Caco-2 (cell line): ENCODE data around the gene CX3CR1. TPM values are rescaled to one million over a fixed set of nuclear protein-coding genes. Genes with fewer than 3 reads are reported as not detected.

Experiments used
- BruUV-seq: library from RNA; stranded (reverse); fragments of 400-500 nt; replicated peaks from 2 replicates; lab custom pipeline; 2021; lab: Mats Ljungman, UMichigan
- CTCF ChIA-PET: fragments of 300-600 bp; sonication (Branson Sonifier 250); formaldehyde crosslinking; loops from one replicate; lab custom pipeline; 2022; ENCODE audit warnings: antibody characterized with exemption; lab: Charles Lee
- POLR2A ChIA-PET: fragments of 300-600 bp; sonication (Branson Sonifier 250); formaldehyde crosslinking; loops from one replicate; lab custom pipeline; 2022; ENCODE audit warnings: antibody characterized with exemption; lab: Charles Lee
- DNase-seq, 2 experiments: peaks; one replicate each; pipeline versions ENCODE4 v3.0.0 to v3.0.0-alpha.2; 2020 to 2022
- H3K27me3 ChIP-seq: replicated peaks from 2 replicates; pipeline ENCODE4 v1.6.0; 2011; ENCODE audit warnings: low read length; ENCODE audit not compliant: control insufficient read depth, insufficient read depth
- H3K36me3 ChIP-seq: 2 replicates; pipeline ENCODE4 v1.5.1; 2011; ENCODE audit warnings: low read length; ENCODE audit not compliant: control insufficient read depth, insufficient read depth
- H3K4me1 ChIP-seq: fragments of 250-450 bp; sonication (Bioruptor Pico); 2 replicates; pipeline ENCODE4 v1.5.1; 2020; ENCODE audit warnings: mild to moderate bottlenecking
- H3K4me3 ChIP-seq: 2 replicates; pipeline ENCODE4 v1.5.1; 2011; ENCODE audit warnings: low read depth, mild to moderate bottlenecking, control low read depth, low read length
- H3K9me3 ChIP-seq: fragments of 250-450 bp; sonication (Bioruptor Pico); 2 replicates; pipeline ENCODE4 v1.5.1; 2020; ENCODE audit warnings: mild to moderate bottlenecking, moderate library complexity
- H3K27ac Mint-ChIP-seq: one replicate; pipeline ENCODE4 v1.8.0; 2022; ENCODE audit warnings: mixed read lengths; ENCODE audit not compliant: unreplicated experiment
- H3K27me3 Mint-ChIP-seq: one replicate; pipeline ENCODE4 v1.8.0; 2022; ENCODE audit warnings: mixed read lengths; ENCODE audit not compliant: insufficient read depth, unreplicated experiment
- H3K36me3 Mint-ChIP-seq: one replicate; pipeline ENCODE4 v1.8.0; 2022; ENCODE audit warnings: mild to moderate bottlenecking, mixed read lengths; ENCODE audit not compliant: insufficient read depth, unreplicated experiment
- H3K4me1 Mint-ChIP-seq: one replicate; pipeline ENCODE4 v1.8.0; 2022; ENCODE audit warnings: low read depth, mixed read lengths; ENCODE audit not compliant: unreplicated experiment
- H3K4me3 Mint-ChIP-seq: one replicate; pipeline ENCODE4 v1.8.0; 2022; ENCODE audit warnings: mild to moderate bottlenecking, moderate library complexity, mixed read lengths; ENCODE audit not compliant: unreplicated experiment
- H3K9me3 Mint-ChIP-seq: one replicate; pipeline ENCODE4 v1.8.0; 2022; ENCODE audit warnings: mixed read lengths; ENCODE audit not compliant: unreplicated experiment
- intact Hi-C: fragments of 100-400 bp; cut with micrococcal nuclease; formaldehyde crosslinking; loops from one replicate; pipeline ENCODE4 v1.10.0; 2022; ENCODE audit not compliant: unreplicated experiment
- total RNA-seq: library from RNA; stranded (reverse); gene quantifications from 2 replicates; pipeline ENCODE4 v1.2.3, GENCODE V29; 2022
- TF ChIP-seq, protein P1 (sequence below), 2 experiments: fragments of 200-600 bp in 1 of 2; IDR thresholded peaks; 1 replicate in 1 of 2; 2 replicates in 1 of 2; pipeline versions ENCODE4 v1.5.1 to v1.8.0; 2011 to 2022; ENCODE audit warnings: antibody characterized with exemption in 1 of 2, control low read depth in 1 of 2, inconsistent platforms in 1 of 2, low read depth in 1 of 2, low read length in 1 of 2, mild to moderate bottlenecking in 1 of 2, moderate library complexity in 1 of 2; ENCODE audit not compliant: insufficient read depth in 1 of 2, severe bottlenecking in 1 of 2, unreplicated experiment in 1 of 2

CX3CR1 gene
- total RNA-seq, 1 experiment from 2014 or later, result 0.61 TPM

DNA sequence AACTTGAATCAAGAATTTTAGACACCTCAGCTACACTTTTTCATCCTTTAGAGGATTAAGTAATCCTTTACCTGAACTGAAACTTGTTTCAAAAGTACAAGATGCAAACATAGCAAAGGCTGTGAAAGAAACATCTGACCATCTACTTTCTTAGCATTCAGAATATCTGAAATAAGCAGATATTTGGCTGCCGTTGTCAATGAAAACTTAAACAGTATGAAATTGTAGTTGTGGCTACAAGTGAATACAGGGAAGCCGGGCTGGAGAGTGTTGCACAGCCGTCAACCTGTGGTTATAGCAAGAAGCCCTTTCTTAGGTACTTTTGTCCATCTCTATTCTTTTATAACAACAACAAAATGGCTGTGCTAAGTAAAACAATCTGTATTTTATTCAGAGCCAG, 6.9 kb upstream of the CX3CR1 start:
- no peaks in the 10 kb centered on the region for H3K27me3 ChIP-seq
- BruUV-seq, result no TSS peak
- intact Hi-C loops, result no loop called here
- Mint-ChIP-seq H3K9me3 (no peaks in the 10 kb centered on the region), H3K4me3 (no peak overlapping the region), H3K36me3 (no peaks in the 10 kb centered on the region), H3K27ac (no peak overlapping the region), H3K4me1 (peaks cover 23% of the 10 kb centered on the region), H3K27me3 (peaks cover 2% of the 10 kb centered on the region)
- CTCF ChIA-PET, result interaction anchor here (0.7 to 3.2 kb wide), 2 partner anchors 65 to 96 kb away, joined by 6 to 132 read pairs; partner anchors contain the start of gene XIRP1
- DNase-seq, result no peak
- no peaks in the 10 kb centered on the region for H3K9me3 ChIP-seq
- POLR2A ChIA-PET, result no interaction called here
- TF ChIP-seq, protein P1, sequence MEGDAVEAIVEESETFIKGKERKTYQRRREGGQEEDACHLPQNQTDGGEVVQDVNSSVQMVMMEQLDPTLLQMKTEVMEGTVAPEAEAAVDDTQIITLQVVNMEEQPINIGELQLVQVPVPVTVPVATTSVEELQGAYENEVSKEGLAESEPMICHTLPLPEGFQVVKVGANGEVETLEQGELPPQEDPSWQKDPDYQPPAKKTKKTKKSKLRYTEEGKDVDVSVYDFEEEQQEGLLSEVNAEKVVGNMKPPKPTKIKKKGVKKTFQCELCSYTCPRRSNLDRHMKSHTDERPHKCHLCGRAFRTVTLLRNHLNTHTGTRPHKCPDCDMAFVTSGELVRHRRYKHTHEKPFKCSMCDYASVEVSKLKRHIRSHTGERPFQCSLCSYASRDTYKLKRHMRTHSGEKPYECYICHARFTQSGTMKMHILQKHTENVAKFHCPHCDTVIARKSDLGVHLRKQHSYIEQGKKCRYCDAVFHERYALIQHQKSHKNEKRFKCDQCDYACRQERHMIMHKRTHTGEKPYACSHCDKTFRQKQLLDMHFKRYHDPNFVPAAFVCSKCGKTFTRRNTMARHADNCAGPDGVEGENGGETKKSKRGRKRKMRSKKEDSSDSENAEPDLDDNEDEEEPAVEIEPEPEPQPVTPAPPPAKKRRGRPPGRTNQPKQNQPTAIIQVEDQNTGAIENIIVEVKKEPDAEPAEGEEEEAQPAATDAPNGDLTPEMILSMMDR (IDR thresholded peaks at IDR 0.05; ENCODE audit: insufficient read depth in 1 of 2, low read depth in 1 of 2, low read length in 1 of 2, severe bottlenecking in 1 of 2, unreplicated experiment in 1 of 2), result no peak
- peaks cover 17% of the 10 kb centered on the region for H3K4me1 ChIP-seq
- no peaks in the 10 kb centered on the region for H3K36me3 ChIP-seq
- H3K4me3 ChIP-seq, result no peak overlapping the region

DNA sequence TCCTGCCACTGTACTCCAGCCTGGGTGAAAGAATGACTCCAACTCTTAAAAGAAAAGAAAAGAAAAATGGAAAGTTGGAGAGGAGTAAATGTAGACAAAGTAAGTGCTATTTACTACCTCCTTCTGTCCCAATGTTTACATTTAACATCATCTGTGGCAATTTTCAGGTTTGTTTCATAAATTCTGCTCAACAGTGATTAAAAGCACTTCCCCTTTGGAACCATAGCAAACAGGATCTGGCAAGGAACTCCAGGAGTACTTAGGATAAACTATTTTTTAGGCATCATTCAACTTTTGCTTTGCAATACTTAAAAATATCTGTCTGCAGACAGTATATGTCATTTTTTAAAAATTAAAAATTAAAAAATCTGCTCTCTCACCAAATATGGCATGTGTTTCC, 5.5 kb upstream of the CX3CR1 start:
- H3K9me3 ChIP-seq, result no peaks in the 10 kb centered on the region
- TF ChIP-seq, protein P1 (IDR thresholded peaks at IDR 0.05; ENCODE audit: insufficient read depth in 1 of 2, low read depth in 1 of 2, low read length in 1 of 2, severe bottlenecking in 1 of 2, unreplicated experiment in 1 of 2), result no peak
- H3K4me1 ChIP-seq, result peaks cover 4% of the 10 kb centered on the region
- peaks cover 14% of the 10 kb centered on the region for H3K4me1 Mint-ChIP-seq
- CTCF ChIA-PET, result no interaction called here
- DNase-seq, result no peak
- no peaks in the 10 kb centered on the region for H3K36me3 Mint-ChIP-seq
- no peaks in the 10 kb centered on the region for H3K27me3 ChIP-seq
- intact Hi-C loops, result no loop called here
- no peak overlapping the region for H3K4me3 Mint-ChIP-seq
- no peaks in the 10 kb centered on the region for H3K9me3 Mint-ChIP-seq
- BruUV-seq, result no TSS peak
- H3K27ac Mint-ChIP-seq, result no peak overlapping the region
- H3K36me3 ChIP-seq, result no peaks in the 10 kb centered on the region
- no peak overlapping the region for H3K4me3 ChIP-seq
- peaks cover 2% of the 10 kb centered on the region for H3K27me3 Mint-ChIP-seq
- POLR2A ChIA-PET, result interaction anchor here (0.6 kb wide), 1 partner anchor 114 kb away, joined by 3 read pairs; no protein-coding TSS in a partner anchor

DNA sequence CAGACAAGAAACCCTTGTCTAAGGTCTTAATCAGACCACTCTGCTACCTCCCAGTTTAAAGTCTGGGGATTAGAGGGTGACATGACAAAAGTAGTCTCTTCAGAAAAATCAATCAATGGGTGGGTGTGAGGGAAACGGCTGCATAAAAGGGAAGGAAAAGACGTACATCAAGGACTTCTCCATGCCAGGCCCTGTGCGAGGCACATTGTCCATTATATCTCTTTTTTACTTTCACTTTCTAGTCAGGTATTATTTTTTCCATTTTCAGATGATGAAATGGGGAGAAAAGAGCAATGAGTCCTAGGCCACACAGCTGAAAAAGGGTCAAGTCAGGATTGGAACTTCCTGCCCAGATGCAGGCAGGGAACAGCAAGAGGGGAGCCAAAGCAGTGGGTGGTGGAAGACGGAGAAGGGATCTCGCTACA, 4.6 kb upstream of the CX3CR1 start:
- H3K27ac Mint-ChIP-seq, result no peak overlapping the region
- intact Hi-C loops, result no loop called here
- no peaks in the 10 kb centered on the region for H3K36me3 ChIP-seq
- H3K9me3 Mint-ChIP-seq, result no peaks in the 10 kb centered on the region
- CTCF ChIA-PET, result no interaction called here
- H3K27me3 ChIP-seq, result no peaks in the 10 kb centered on the region
- no peak overlapping the region for H3K4me3 Mint-ChIP-seq
- no TSS peak for BruUV-seq
- peaks cover 2% of the 10 kb centered on the region for H3K27me3 Mint-ChIP-seq
- H3K9me3 ChIP-seq, result no peaks in the 10 kb centered on the region
- POLR2A ChIA-PET, result no interaction called here
- H3K36me3 Mint-ChIP-seq, result no peaks in the 10 kb centered on the region
- no peaks in the 10 kb centered on the region; the same call in 1 of the 2 replicates for H3K4me1 ChIP-seq
- TF ChIP-seq, protein P1 (IDR thresholded peaks at IDR 0.05; ENCODE audit: insufficient read depth in 1 of 2, low read depth in 1 of 2, low read length in 1 of 2, severe bottlenecking in 1 of 2, unreplicated experiment in 1 of 2), result no peak
- H3K4me3 ChIP-seq, result no peak overlapping the region
- DNase-seq, result no peak
- H3K4me1 Mint-ChIP-seq, result peaks cover 6% of the 10 kb centered on the region
